DOHH2 (cell line): ENCODE data around the gene DAZAP1.

Source experiments
- CTCF ChIP-seq: fragments of 200-600 bp; sonication (generic); IDR thresholded peaks from one replicate; pipeline ENCODE4 v1.5.1; 2014; ENCODE audit warnings: antibody characterized with exemption, mild to moderate bottlenecking, low read depth, low read length; ENCODE audit not compliant: poor library complexity, severe bottlenecking
- EZH2phosphoT487 ChIP-seq: fragments of 200-600 bp; sonication (generic); IDR thresholded peaks from 2 replicates; pipeline ENCODE4 v1.6.1; 2017; ENCODE audit warnings: borderline replicate concordance, mild to moderate bottlenecking, antibody characterized with exemption, low read length, moderate library complexity, mixed read lengths

- TF ChIP-seq EZH2phosphoT487 (no peak), CTCF (no peak)
Observed at GRCh38 chr19:1421958-1422305, 14.5 kb downstream of the DAZAP1 start.
